HUES48 (cell line): ENCODE measurements around the gene KDM3B.
"Not testable (repeated sequence)": the region's sequence is repeated elsewhere in the genome, so short reads cannot be mapped to it uniquely, and the experiment has no call there.

Experiments
- H3K27ac ChIP-seq: one replicate; pipeline ENCODE4 v1.7.0; 2013; ENCODE audit warnings: low read depth, low read length, inconsistent platforms
- H3K27me3 ChIP-seq: 2 replicates; pipeline ENCODE4 v1.6.1; 2013; ENCODE audit warnings: mild to moderate bottlenecking, low read length; ENCODE audit not compliant: control insufficient read depth, insufficient read depth
- H3K36me3 ChIP-seq: 2 replicates; pipeline ENCODE4 v1.6.1; 2013; ENCODE audit warnings: low read length; ENCODE audit not compliant: control insufficient read depth, insufficient read depth
- H3K4me1 ChIP-seq: 2 replicates; pipeline ENCODE4 v1.6.1; 2013; ENCODE audit warnings: mild to moderate bottlenecking, low read length; ENCODE audit not compliant: control insufficient read depth, insufficient read depth
- H3K4me3 ChIP-seq: 2 replicates; pipeline ENCODE4 v1.5.1; 2013; ENCODE audit warnings: mild to moderate bottlenecking, low read depth, low read length
- H3K9ac ChIP-seq: 2 replicates; pipeline ENCODE4 v1.6.1; 2013; ENCODE audit warnings: mild to moderate bottlenecking, low read depth, low read length, moderate library complexity
- H3K9me3 ChIP-seq: 2 replicates; pipeline ENCODE4 v1.6.1; 2013; ENCODE audit warnings: low read length; ENCODE audit not compliant: control insufficient read depth, insufficient read depth

Gene KDM3B

DNA sequence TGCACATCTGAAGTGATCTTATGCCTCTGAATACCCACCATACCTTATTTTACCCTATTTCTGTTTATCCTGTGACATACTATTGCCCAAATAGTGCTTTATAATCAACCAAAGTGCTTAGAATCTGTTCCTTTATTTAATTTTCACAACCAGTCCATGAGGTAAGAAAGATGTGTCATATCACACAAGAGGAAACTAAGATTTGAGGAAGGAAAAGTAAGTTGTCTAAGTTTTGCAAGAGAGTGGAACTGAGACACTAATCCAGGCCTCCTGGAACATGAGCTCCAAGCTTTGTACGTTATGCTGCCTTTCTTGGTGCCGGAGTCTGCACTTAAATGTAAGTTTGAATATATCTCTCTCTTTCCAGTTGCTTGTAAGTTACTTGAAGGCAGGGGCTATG is 17.2 kb downstream of the KDM3B start:
- Histone ChIP-seq H3K4me1 (no peaks in the 10 kb centered on the region), H3K4me3 (no peak overlapping the region), H3K9ac (no peak overlapping the region), H3K36me3 (peaks cover 12% of the 10 kb centered on the region), H3K27me3 (no peaks in the 10 kb centered on the region), H3K27ac (no peak overlapping the region), H3K9me3 (no peaks in the 10 kb centered on the region)

DNA sequence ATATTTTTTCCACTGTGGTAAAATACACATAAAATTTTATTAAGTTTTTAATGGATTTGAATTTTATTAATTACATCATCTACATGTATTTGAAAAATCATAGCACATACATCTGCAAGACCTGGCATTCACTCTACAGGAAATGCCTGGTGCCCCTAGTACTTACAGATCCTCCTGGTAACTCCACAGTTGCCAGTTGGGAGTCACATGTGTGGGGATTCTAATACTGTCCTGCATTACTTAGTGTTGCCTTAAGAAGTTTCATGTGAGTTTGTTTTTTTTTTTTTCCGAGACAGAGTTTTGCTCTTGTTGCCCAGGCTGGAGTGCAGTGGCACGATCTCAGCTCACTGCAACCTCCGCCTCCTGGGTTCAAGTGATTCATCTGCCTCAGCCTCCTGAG is 18.1 kb downstream of the KDM3B start:
- H3K27me3 ChIP-seq = no peaks in the 10 kb centered on the region
- peaks cover 16% of the 10 kb centered on the region for H3K36me3 ChIP-seq
- no peak overlapping the region for H3K9ac ChIP-seq
- H3K9me3 ChIP-seq = no peaks in the 10 kb centered on the region
- H3K27ac ChIP-seq = no peak overlapping the region
- no peak overlapping the region for H3K4me3 ChIP-seq
- H3K4me1 ChIP-seq = no peaks in the 10 kb centered on the region

DNA sequence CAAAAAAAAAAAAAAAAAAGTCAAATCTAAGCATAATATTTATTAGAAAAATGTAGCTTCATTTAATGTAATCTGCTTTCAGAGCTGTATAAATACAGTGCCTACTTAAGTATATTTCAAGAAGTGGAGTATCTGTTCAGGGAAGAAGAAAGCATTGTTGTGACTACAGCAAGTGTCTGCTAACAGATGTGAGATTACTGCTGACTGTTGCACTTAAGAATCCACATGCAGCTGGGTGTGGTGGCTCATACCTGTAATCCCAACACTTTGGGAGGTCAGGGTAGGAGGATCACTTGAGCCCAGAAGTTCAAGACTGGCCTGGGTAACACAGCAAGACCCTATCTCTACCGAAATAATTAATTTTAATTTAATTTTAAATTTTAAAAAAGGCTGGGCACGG is 19.0 kb downstream of the KDM3B start:
- no peak overlapping the region for H3K4me3 ChIP-seq
- no peak overlapping the region for H3K9ac ChIP-seq
- no peaks in the 10 kb centered on the region for H3K27me3 ChIP-seq
- H3K9me3 ChIP-seq = no peaks in the 10 kb centered on the region
- H3K4me1 ChIP-seq = no peaks in the 10 kb centered on the region
- peaks cover 20% of the 10 kb centered on the region for H3K36me3 ChIP-seq
- H3K27ac ChIP-seq = no peak overlapping the region

DNA sequence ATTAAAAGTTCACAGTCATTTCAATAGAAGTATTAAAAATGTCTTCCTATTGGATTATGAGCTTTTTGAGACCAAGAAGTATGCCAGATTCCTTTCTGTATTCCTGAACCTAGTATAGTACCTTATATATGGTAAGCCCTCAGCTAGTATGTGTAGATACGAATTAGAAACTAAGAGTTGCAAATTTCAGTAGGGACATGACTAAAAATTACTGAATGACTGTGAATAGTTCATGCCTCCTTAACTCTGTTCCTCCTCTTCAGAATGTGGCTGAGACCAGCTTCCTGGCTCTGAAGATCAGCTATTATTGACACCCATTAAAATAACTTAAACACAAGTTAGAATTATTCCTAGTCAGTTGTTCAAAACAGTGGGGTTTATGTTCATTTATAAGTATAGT is 19.7 kb downstream of the KDM3B start:
- Histone ChIP-seq H3K4me1 (no peaks in the 10 kb centered on the region), H3K36me3 (peaks cover 27% of the 10 kb centered on the region), H3K9me3 (no peaks in the 10 kb centered on the region), H3K9ac (no peak overlapping the region), H3K27me3 (no peaks in the 10 kb centered on the region), H3K4me3 (no peak overlapping the region), H3K27ac (no peak overlapping the region)

DNA sequence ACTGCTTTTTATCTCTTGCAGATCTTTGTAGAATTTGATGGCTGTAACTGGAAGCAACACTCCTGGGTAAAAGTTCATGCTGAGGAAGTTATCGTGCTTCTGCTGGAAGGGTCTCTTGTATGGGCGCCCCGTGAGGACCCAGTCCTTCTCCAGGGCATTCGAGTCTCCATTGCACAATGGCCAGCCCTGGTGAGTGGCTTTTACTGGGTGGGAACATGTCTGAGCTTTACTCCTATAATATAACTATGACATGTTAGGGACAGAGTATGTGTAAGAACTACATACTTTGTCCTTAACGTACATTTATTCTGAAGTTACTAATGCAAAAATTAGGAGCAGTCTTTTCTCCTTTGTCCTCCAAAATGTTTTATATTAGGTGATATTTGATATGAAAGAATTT is 20.2 kb downstream of the KDM3B start:
- Histone ChIP-seq H3K27ac (no peak overlapping the region), H3K9ac (no peak overlapping the region), H3K9me3 (no peaks in the 10 kb centered on the region), H3K4me3 (no peak overlapping the region), H3K36me3 (peaks cover 32% of the 10 kb centered on the region), H3K27me3 (no peaks in the 10 kb centered on the region), H3K4me1 (no peaks in the 10 kb centered on the region)

DNA sequence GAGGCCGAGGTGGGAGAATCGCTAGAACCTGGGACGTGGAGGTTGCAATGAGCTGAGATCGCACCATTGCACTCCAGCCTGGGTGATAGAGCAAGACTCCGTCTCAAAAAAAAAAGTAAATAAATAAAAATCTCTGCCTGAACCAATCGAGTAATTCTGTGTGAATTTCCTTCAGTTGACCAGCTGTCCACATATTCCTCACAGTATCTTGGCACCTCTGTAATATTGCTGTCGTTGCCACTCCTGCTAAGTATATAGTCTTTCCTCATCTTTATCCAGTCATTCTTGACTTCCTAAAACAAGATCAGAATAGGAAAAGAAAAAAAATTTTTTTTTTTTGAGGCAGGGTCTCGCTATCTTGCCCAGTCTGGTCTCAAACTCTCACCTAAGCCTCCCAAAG is 29.9 kb downstream of the KDM3B start:
- no peak overlapping the region for H3K4me3 ChIP-seq
- peaks cover 70% of the 10 kb centered on the region for H3K36me3 ChIP-seq
- no peaks in the 10 kb centered on the region for H3K4me1 ChIP-seq
- H3K27ac ChIP-seq = no peak overlapping the region
- H3K9me3 ChIP-seq = no peaks in the 10 kb centered on the region
- no peak overlapping the region for H3K9ac ChIP-seq
- H3K27me3 ChIP-seq = no peaks in the 10 kb centered on the region

DNA sequence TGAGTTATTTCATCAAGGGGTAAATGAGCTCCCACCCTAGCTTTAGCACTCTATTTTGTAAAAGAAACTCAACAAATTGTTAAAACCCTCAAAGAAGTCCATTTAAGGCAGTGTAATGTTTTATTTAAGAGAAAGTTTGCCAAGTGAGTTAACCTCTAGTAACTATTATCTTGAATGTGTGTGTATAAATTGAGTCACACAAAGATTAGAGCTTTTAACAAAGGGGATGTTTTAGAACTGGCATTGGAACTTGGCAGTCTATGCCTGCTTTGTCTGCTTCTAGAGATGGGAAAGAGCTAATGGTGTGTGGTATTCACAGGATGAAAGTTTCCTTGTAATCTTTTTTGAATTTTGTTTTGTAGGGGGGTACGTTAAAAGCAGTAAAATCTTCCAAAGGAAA is 33.2 kb downstream of the KDM3B start:
- Histone ChIP-seq H3K36me3 (peaks cover 56% of the 10 kb centered on the region), H3K4me3 (no peak overlapping the region)

DNA sequence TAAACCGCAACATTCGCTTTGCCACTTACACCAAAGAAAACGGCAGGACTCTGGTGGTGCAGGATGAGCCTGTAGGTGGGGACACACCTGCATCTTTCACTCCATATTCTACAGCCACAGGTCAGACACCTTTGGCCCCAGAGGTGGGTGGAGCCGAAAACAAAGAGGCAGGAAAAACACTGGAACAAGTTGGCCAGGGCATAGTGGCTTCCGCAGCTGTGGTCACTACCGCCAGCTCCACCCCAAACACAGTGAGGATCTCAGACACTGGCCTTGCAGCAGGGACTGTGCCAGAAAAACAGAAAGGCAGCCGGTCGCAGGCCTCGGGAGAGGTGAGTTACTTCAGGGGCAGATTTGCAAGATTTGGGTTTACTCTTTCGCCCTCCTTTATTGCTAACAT is 33.8 kb downstream of the KDM3B start:
- Histone ChIP-seq H3K36me3 (peaks cover 57% of the 10 kb centered on the region), H3K9ac (no peak overlapping the region), H3K27me3 (no peaks in the 10 kb centered on the region), H3K4me1 (no peaks in the 10 kb centered on the region), H3K27ac (no peak overlapping the region), H3K9me3 (no peaks in the 10 kb centered on the region), H3K4me3 (no peak overlapping the region)

More for the DNA sequence above, 33.2 kb downstream of the KDM3B start:
- no peaks in the 10 kb centered on the region for H3K27me3 ChIP-seq
- no peaks in the 10 kb centered on the region for H3K4me1 ChIP-seq
- no peak overlapping the region for H3K9ac ChIP-seq
- H3K9me3 ChIP-seq = no peaks in the 10 kb centered on the region
- H3K27ac ChIP-seq = no peak overlapping the region

DNA sequence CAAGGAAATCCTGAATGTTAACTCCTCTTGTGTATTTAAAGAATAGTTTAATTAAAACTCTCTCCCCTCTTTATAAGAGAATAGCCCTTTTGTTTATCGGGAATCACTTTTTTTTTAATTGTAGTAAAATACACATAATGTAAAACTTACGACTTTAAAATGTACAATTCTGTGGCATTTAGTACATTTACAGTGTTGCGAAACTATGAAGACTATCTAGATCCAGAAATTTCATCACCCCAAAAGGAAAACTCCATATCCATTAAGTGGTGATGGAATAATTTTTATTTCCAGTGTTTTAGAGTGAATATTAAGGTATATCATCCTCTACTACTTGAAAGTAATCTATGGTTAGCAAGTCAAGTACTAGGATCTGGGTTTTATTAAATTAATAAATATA is 36.8 kb downstream of the KDM3B start:
- peaks cover 69% of the 10 kb centered on the region for H3K36me3 ChIP-seq
- no peak overlapping the region for H3K4me3 ChIP-seq
- no peak overlapping the region for H3K27ac ChIP-seq
- H3K4me1 ChIP-seq = no peaks in the 10 kb centered on the region
- H3K9ac ChIP-seq = no peak overlapping the region
- no peaks in the 10 kb centered on the region for H3K27me3 ChIP-seq
- no peaks in the 10 kb centered on the region for H3K9me3 ChIP-seq

DNA sequence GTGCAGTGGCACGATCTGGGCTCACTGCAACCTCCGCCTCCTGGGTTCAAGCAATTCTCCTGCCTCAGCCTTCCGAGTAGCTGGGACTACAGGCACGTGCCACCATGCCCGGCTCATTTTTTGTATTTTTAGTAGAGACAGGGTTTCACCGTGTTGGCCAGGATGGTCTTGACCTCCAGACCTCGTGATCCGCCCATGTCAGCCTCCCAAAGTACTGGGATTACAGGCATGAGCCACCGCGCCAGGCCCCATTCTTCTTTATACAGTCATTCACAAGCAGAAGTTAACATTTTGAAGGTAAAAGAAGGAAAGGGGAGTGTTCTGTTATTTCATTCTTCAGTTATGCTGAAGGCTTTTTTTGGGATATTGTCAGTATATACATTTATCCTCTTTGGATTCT is 37.4 kb downstream of the KDM3B start:
- H3K36me3 ChIP-seq = peaks cover 75% of the 10 kb centered on the region
- not testable (repeated sequence) for H3K27me3 ChIP-seq, H3K9ac ChIP-seq, H3K27ac ChIP-seq, H3K9me3 ChIP-seq, H3K4me1 ChIP-seq, H3K4me3 ChIP-seq

DNA sequence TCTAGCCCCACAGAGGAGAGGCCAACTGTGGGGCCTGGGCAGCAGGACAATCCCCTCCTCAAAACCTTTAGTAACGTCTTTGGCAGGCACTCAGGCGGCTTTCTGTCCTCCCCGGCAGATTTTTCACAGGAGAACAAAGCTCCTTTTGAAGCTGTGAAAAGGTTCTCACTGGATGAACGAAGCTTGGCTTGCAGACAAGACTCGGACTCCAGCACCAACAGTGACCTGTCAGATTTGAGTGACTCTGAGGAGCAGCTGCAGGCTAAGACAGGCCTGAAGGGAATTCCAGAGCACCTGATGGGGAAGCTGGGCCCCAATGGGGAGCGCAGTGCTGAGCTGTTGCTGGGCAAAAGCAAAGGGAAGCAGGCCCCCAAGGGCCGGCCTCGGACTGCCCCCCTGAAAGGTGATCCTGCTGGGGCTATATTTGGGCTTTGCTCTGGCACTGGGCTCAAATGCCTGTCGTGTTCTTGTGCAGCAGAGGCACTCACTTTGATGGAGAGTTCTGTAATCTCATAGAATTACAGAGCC is 39.4 kb downstream of the KDM3B start:
- Histone ChIP-seq H3K36me3 (peaks cover 74% of the 10 kb centered on the region), H3K27me3 (no peaks in the 10 kb centered on the region)

DNA sequence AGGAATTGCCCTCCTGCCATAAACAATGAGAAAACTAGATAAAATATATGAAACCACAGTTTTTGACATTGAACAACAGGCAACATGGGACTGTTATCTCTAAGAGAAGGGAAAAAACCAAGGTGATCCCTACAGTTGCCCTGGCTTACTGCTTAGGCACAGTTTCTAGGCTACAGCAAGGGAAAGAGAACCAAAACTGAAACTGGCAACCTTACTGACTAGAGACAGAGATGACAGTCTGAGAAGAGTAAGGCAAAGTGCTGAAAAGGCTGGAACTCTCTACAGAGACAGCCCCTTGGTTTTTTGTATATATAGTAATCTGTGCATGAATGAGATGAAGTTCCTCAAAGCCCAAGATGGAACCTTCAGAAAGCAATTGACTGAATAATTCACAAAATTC is 50.2 kb downstream of the KDM3B start:
- Histone ChIP-seq H3K9ac (no peak overlapping the region), H3K4me3 (no peak overlapping the region), H3K9me3 (no peaks in the 10 kb centered on the region), H3K27ac (no peak overlapping the region), H3K27me3 (no peaks in the 10 kb centered on the region), H3K4me1 (no peaks in the 10 kb centered on the region), H3K36me3 (peaks cover 68% of the 10 kb centered on the region)

More for the DNA sequence above, 39.4 kb downstream of the KDM3B start:
- no peaks in the 10 kb centered on the region for H3K9me3 ChIP-seq
- no peak overlapping the region for H3K4me3 ChIP-seq
- no peak overlapping the region for H3K27ac ChIP-seq
- H3K4me1 ChIP-seq = no peaks in the 10 kb centered on the region
- no peak overlapping the region for H3K9ac ChIP-seq
